HL-60 (cell line): Measurements from ENCODE around the gene IFT20.

Experiments
- CTCF ChIP-seq: IDR thresholded peaks from one replicate; pipeline ENCODE4 v1.5.1; 2011; ENCODE audit warnings: low read length, control low read depth, inconsistent platforms; ENCODE audit not compliant: insufficient read depth
- POLR2AphosphoS5 ChIP-seq: IDR thresholded peaks from 2 replicates; pipeline ENCODE4 v1.6.1; 2012; ENCODE audit warnings: low read depth
- SPI1 ChIP-seq: IDR thresholded peaks from 2 replicates; pipeline ENCODE4 v1.6.1; 2012; ENCODE audit warnings: low read depth, mild to moderate bottlenecking, borderline replicate concordance

- TF ChIP-seq CTCF (no peak), POLR2AphosphoS5 (no peak), SPI1 (no peak)
Measured at GRCh38 chr17:28335959-28336871, 943 bp upstream of the IFT20 start.
